Adrenal gland (tissue), 5 donors: Measurements from ENCODE around the gene FREM2.

Experiments
- CTCF ChIP-seq, 6 experiments: fragments of 450-650 bp in 4 of 6; fragments of 200-600 bp in 2 of 6; sonication (generic) in 1 of 6; IDR thresholded peaks; 1 replicate in 5 of 6; 2 replicates in 1 of 6; pipeline versions ENCODE4 v1.5.1 to v1.8.0; 2016 to 2021; ENCODE audit warnings: antibody characterized with exemption in 6 of 6, mild to moderate bottlenecking in 2 of 6, moderate library complexity in 1 of 6
- POLR2A ChIP-seq, 2 donors: fragments of 450-650 bp; IDR thresholded peaks; one replicate each; pipeline ENCODE4 v1.6.1; 2017; ENCODE audit warnings: antibody characterized with exemption in 2 of 2, mild to moderate bottlenecking in 2 of 2, moderate library complexity in 1 of 2
- donor health status: DM: no; HTN: no; CAD: no.

DNA sequence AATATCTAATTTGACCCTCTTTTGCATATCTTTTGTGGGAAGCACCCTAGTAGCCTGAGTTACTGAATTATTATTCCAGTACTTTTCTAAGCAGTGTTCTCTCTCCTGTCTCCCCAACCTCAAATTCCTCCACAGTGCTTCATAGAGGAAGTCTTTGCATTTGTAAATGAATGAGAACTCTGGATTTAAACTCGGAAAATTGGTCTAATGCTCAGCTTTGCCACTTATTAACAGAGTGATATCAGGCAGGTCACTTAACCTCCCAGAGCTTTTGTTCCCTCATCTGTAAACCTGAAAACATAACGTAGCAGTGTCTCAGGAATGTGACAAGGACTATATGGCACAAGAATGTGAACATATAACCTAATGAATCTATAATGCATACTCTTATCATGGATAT, 26.2 kb downstream of the FREM2 start:
- TF ChIP-seq CTCF (IDR thresholded peaks at IDR 0.05) (no peak), POLR2A (IDR thresholded peaks at IDR 0.05) (no peak)
